Pancreas (tissue), 10 donors: ENCODE results near the gene DYNLL2. TPM values are rescaled to one million over a fixed set of nuclear protein-coding genes. Genes with fewer than 3 reads are reported as not detected.
"Not testable (repeated sequence)": the region's sequence is repeated elsewhere in the genome, so short reads cannot be mapped to it uniquely, and the experiment has no call there.

Source experiments
- ATAC-seq, 4 donors: fragments of 200-7000 bp; cut with Tn5 transposase; one replicate each; pipeline versions ENCODE4 v1.8.0 to v1.9.1; 2020; ENCODE audit warnings: mild to moderate bottlenecking in 4 of 4, moderate library complexity in 4 of 4
- DNase-seq, 6 donors: peaks; one replicate each; pipeline ENCODE4 v3.0.0-alpha.2; 2020
- FAIRE-seq: peaks from 2 replicates; lab custom pipeline; 2012; peaks lifted over from hg19 to GRCh38; lab: Jason Lieb, UNC
- H3K27ac ChIP-seq, 4 donors: fragments of 200-600 bp; sonication (generic); 1 replicate in 3 of 4; 2 replicates in 1 of 4; pipeline versions ENCODE4 v1.5.0 to v1.8.0; 2020
- H3K27me3 ChIP-seq, 4 donors: fragments of 200-600 bp; one replicate each; pipeline ENCODE4 v1.8.0; 2021
- H3K36me3 ChIP-seq, 3 donors: fragments of 200-600 bp; sonication (generic) in 1 of 3; one replicate each; pipeline versions ENCODE4 v1.5.0 to v1.8.0; 2020 to 2021
- H3K4me1 ChIP-seq, 3 donors: fragments of 200-600 bp; one replicate each; pipeline ENCODE4 v1.8.0; 2021
- H3K4me3 ChIP-seq, 4 donors: fragments of 200-600 bp; sonication (generic) in 2 of 4; one replicate each; pipeline versions ENCODE4 v1.5.0 to v1.8.0; 2020 to 2021
- H3K9me3 ChIP-seq, 4 donors: fragments of 200-600 bp; one replicate each; pipeline ENCODE4 v1.8.0; 2021
- WGBS, 2 donors: extraction: QIAGEN DNeasy Blood & Tissue Kit; methylation state at CpG; one replicate each; pipeline ENCODE4 v1.1.7; 2013; 5-methylcytosine and 5-hydroxymethylcytosine counted together
- intact Hi-C, 3 donors: fragments of 100-400 bp; cut with DNase I; formaldehyde crosslinking; loops; one replicate each; pipeline versions ENCODE4 v1.11.1 to v1.14.2; 2022
- polyA plus RNA-seq, 2 donors: library from polyadenylated mRNA; stranded (reverse); fragments of 200-250 nt; gene quantifications; one replicate each; pipeline ENCODE4 v1.2.3, GENCODE V29; 2013
- total RNA-seq, 6 donors: library from RNA; stranded (reverse); fragmentation: NEBNext Ultra II Directional in 4 of 6; extraction: Animal tissue kit (Norgen Biotek cat#: 25700) in 4 of 6; gene quantifications; one replicate each; pipeline versions ENCODE4 v1.2.1 to v1.2.4, GENCODE V29; 2021 to 2023
- TF ChIP-seq, protein P1 (sequence below), 4 donors: fragments of 200-600 bp; sonication (generic) in 3 of 4; IDR thresholded peaks; one replicate each; pipeline versions ENCODE4 v1.5.0 to v1.8.0; 2021; ENCODE audit warnings: antibody characterized with exemption in 4 of 4
- donor health status: healthy with polysubstance abuse.
- donor health status: DM: no; HTN: no; CAD: no; lungs with moderate emphysema.
- donor health status: DM: no; HTN: no; CAD: no.
- donor health status: control.
- donor health status: control.
- donor health status: Bipolar disorder and iron deficiency.
- donor health status: DM: yes; HTN: yes; CAD: no.
- donor health status: DM: no; HTN: no; CAD: no.
- donor health status: DM: no; HTN: no; CAD: no.
- donor health status: DM: yes; HTN: yes; CAD: no.

Gene DYNLL2
- total and polyA plus RNA-seq, 8 donors = 10.7 to 20.5 (median 13.1) TPM

DNA sequence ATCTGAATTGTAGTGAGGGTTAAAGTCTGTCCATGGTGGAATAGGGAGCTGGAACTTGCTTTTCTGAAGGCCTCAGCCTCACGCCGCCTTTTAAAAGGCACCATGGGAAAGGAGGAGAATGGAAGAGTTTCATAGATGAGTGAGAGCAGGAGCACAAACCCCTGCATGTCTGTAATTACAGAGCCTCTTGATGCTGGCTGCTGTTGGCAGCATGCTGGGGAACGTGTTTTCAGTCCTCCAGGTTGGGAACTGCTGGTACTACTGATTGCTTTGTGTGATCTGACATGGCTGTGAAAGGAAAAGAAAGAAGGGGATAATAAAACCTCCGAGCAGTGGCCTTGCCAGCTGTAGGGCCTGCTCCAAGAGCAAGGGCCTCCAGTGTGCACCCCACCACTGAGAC is 16.8 kb upstream of the DYNLL2 start:
- Histone ChIP-seq H3K4me1 (no peaks in the 10 kb centered on the region), H3K4me3 (no peak overlapping the region), H3K27me3 (no peaks in the 10 kb centered on the region), H3K36me3 (no peaks in the 10 kb centered on the region), H3K9me3 (no peaks in the 10 kb centered on the region), H3K27ac (no peak overlapping the region)
- 56 to 67% methylated on average over 4 of the region's 4 CpGs for WGBS, 2 donors
- ATAC-seq (no peak), DNase-seq (no peak), FAIRE-seq (no peak)
- TF ChIP-seq, protein P1, sequence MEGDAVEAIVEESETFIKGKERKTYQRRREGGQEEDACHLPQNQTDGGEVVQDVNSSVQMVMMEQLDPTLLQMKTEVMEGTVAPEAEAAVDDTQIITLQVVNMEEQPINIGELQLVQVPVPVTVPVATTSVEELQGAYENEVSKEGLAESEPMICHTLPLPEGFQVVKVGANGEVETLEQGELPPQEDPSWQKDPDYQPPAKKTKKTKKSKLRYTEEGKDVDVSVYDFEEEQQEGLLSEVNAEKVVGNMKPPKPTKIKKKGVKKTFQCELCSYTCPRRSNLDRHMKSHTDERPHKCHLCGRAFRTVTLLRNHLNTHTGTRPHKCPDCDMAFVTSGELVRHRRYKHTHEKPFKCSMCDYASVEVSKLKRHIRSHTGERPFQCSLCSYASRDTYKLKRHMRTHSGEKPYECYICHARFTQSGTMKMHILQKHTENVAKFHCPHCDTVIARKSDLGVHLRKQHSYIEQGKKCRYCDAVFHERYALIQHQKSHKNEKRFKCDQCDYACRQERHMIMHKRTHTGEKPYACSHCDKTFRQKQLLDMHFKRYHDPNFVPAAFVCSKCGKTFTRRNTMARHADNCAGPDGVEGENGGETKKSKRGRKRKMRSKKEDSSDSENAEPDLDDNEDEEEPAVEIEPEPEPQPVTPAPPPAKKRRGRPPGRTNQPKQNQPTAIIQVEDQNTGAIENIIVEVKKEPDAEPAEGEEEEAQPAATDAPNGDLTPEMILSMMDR (IDR thresholded peaks at IDR 0.05) = no peak
- intact Hi-C loops = no loop called here

DNA sequence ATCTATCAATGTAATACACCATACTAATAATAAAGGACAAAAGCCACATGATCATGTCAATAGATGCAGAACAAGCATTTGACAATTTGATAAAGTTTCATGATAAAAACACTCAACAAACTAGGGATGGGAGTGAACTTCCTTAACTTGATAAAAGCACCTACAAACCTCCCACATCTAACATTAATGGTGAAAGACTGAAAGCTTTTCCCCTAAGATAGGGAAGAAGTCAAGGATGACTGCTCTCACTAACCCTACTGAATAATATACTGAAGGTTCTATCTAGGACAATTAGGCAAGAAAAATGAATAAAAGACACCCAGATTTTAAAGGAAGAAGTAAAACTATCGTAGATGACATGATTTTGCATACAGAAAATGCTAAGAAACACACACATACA is 10.4 kb upstream of the DYNLL2 start:
- no peak overlapping the region for H3K27ac ChIP-seq
- H3K9me3 ChIP-seq = no peaks in the 10 kb centered on the region
- TF ChIP-seq, protein P1 (IDR thresholded peaks at IDR 0.05) = no peak
- DNase-seq (no peak), FAIRE-seq (no peak), ATAC-seq (no peak)
- no peaks in the 10 kb centered on the region for H3K36me3 ChIP-seq
- H3K27me3 ChIP-seq = no peaks in the 10 kb centered on the region
- intact Hi-C loops = no loop called here
- WGBS, 2 donors = 66 to 72% methylated on average over 1 of the region's 1 CpG
- H3K4me1 ChIP-seq = no peaks in the 10 kb centered on the region
- no peak overlapping the region for H3K4me3 ChIP-seq

GRCh38 chr17:58073266-58073665 is 10.0 kb upstream of the DYNLL2 start:
- H3K9me3 ChIP-seq, H3K4me1 ChIP-seq, H3K4me3 ChIP-seq, H3K36me3 ChIP-seq, H3K27ac ChIP-seq, H3K27me3 ChIP-seq, intact Hi-C loops, FAIRE-seq, DNase-seq, ATAC-seq: not testable (repeated sequence)
- WGBS, 2 donors = 32 to 50% methylated on average over 5 to 6 of the region's 7 CpGs

GRCh38 chr17:58074406-58074805 is 8.8 kb upstream of the DYNLL2 start:
- FAIRE-seq, ATAC-seq, H3K4me1 ChIP-seq, H3K27me3 ChIP-seq, DNase-seq, H3K27ac ChIP-seq, H3K36me3 ChIP-seq, intact Hi-C loops, H3K4me3 ChIP-seq, H3K9me3 ChIP-seq: not testable (repeated sequence)
- 86% methylated on average over 19 of the region's 28 CpGs; no CpG with 5 or more reads in 1 of the 2 donors for WGBS, 2 donors

- no peaks in the 10 kb centered on the region for H3K27me3 ChIP-seq
- no peak for FAIRE-seq
- intact Hi-C loops = loop anchor here in 1 of 3 donors (10.0 kb wide), 1 partner anchor 215 kb away; no protein-coding TSS in a partner anchor
Measured at GRCh38 chr17:58079300-58080033, 3.8 kb upstream of the DYNLL2 start.

More at GRCh38 chr17:58079300-58080033, 3.8 kb upstream of the DYNLL2 start:
- DNase-seq (no peak), ATAC-seq (no peak)
- Histone ChIP-seq H3K27ac (no peak overlapping the region), H3K4me3 (no peak overlapping the region), H3K4me1 (no peaks in the 10 kb centered on the region), H3K36me3 (no peaks in the 10 kb centered on the region), H3K9me3 (no peaks in the 10 kb centered on the region)
- WGBS, 2 donors = 33 to 45% methylated on average over 6 of the region's 6 CpGs
- TF ChIP-seq, protein P1 (IDR thresholded peaks at IDR 0.05) = no peak
